Progenitor cell of endocrine pancreas (in vitro differentiated cells): Measurements from ENCODE around the gene ATXN7L3. TPM values are rescaled to one million over a fixed set of nuclear protein-coding genes. Genes with fewer than 3 reads are reported as not detected.

Experiments used
- DNase-seq: peaks from one replicate; pipeline ENCODE4 v3.0.0; 2021; ENCODE audit warnings: low spot score; ENCODE audit not compliant: unreplicated experiment
- H3K27ac Mint-ChIP-seq: 2 replicates; pipeline ENCODE4 v1.8.0; 2021; ENCODE audit warnings: mild to moderate bottlenecking, moderate library complexity, mixed read lengths
- H3K27me3 Mint-ChIP-seq: 2 replicates; pipeline ENCODE4 v1.8.0; 2021; ENCODE audit warnings: mixed read lengths
- H3K36me3 Mint-ChIP-seq: 2 replicates; pipeline ENCODE4 v1.8.0; 2022; ENCODE audit warnings: mixed read lengths; ENCODE audit not compliant: insufficient read depth
- H3K4me1 Mint-ChIP-seq: 2 replicates; pipeline ENCODE4 v1.8.0; 2021; ENCODE audit warnings: low read depth, mixed read lengths
- H3K4me3 Mint-ChIP-seq: 2 replicates; pipeline ENCODE4 v1.8.0; 2021; ENCODE audit warnings: low read depth, mild to moderate bottlenecking, moderate library complexity, mixed read lengths
- H3K9me3 Mint-ChIP-seq: 2 replicates; pipeline ENCODE4 v1.8.0; 2021; ENCODE audit warnings: low read depth, mixed read lengths
- total RNA-seq: library from RNA; stranded (reverse); gene quantifications from 2 replicates; pipeline ENCODE4 v1.2.1, GENCODE V29; 2021
- TF ChIP-seq, protein P1 (sequence below): fragments of 200-600 bp; sonication (generic); IDR thresholded peaks from one replicate; pipeline ENCODE4 v1.5.0; 2021; ENCODE audit warnings: antibody characterized with exemption, mild to moderate bottlenecking; ENCODE audit not compliant: unreplicated experiment

ATXN7L3 gene
- total RNA-seq, 1 donor from 2014 or later, result 135 TPM

DNA sequence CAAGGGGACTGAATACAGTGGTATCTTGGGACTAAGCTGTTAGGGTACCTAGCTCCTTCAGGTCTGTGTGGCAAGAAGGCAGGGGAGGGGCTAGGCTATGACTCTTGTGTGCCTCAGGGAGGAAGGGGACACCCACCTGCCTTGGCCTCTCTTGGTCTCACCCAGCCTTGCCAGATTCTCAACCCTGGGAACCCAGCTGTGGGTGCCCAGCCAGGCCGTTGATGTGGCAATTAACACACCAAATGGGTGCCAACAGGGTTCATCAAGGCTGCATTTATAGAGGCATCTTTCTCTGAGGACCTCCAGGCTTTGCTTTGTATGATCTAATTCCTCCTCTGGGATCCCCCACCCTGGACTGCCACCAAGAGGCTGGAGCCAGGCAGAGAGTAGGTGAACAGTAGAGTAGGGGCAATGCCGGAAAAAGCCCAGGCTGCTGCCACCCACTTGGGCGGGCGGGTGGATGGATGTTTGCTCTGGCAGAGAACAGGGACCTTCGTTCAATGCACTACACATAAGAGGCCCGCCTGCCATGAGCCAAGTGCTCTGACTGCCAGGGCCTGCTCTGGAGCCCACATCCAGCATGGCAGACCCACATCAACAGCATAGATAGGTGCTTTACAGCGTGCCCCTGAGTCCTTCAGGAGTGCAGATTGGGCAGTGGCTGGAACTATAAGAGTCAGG lies 32.4 kb downstream of the ATXN7L3 start:
- H3K27ac Mint-ChIP-seq, result no peak overlapping the region
- TF ChIP-seq, protein P1, sequence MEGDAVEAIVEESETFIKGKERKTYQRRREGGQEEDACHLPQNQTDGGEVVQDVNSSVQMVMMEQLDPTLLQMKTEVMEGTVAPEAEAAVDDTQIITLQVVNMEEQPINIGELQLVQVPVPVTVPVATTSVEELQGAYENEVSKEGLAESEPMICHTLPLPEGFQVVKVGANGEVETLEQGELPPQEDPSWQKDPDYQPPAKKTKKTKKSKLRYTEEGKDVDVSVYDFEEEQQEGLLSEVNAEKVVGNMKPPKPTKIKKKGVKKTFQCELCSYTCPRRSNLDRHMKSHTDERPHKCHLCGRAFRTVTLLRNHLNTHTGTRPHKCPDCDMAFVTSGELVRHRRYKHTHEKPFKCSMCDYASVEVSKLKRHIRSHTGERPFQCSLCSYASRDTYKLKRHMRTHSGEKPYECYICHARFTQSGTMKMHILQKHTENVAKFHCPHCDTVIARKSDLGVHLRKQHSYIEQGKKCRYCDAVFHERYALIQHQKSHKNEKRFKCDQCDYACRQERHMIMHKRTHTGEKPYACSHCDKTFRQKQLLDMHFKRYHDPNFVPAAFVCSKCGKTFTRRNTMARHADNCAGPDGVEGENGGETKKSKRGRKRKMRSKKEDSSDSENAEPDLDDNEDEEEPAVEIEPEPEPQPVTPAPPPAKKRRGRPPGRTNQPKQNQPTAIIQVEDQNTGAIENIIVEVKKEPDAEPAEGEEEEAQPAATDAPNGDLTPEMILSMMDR, result no peak
- no peaks in the 10 kb centered on the region for H3K36me3 Mint-ChIP-seq
- H3K9me3 Mint-ChIP-seq, result no peaks in the 10 kb centered on the region
- no peaks in the 10 kb centered on the region for H3K27me3 Mint-ChIP-seq
- no peak overlapping the region for H3K4me3 Mint-ChIP-seq
- peaks cover 15% of the 10 kb centered on the region for H3K4me1 Mint-ChIP-seq
- DNase-seq, result no peak

DNA sequence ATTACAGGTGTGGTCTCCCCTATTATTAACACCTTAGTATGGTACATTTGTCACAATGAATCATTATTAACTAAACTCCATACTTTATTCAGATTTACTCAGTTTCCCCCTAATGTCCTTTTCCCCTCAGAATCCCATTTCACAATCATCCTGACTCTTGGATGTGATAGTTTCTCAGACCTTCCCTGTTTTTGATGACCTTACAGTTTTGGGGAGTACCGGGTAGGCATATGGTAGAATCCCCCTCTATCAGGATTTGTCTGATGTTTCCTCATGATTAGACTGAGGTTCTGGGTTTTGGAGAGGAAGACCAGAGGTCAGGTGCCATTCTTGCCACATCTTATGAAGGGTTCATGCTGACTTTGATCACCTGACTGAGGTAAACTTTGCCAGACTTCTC lies 35.2 kb downstream of the ATXN7L3 start:
- DNase-seq, result no peak
- Mint-ChIP-seq H3K36me3 (no peaks in the 10 kb centered on the region), H3K27me3 (no peaks in the 10 kb centered on the region), H3K4me1 (peaks cover 7% of the 10 kb centered on the region), H3K4me3 (no peak overlapping the region), H3K9me3 (no peaks in the 10 kb centered on the region), H3K27ac (no peak overlapping the region)
- TF ChIP-seq, protein P1, result no peak

DNA sequence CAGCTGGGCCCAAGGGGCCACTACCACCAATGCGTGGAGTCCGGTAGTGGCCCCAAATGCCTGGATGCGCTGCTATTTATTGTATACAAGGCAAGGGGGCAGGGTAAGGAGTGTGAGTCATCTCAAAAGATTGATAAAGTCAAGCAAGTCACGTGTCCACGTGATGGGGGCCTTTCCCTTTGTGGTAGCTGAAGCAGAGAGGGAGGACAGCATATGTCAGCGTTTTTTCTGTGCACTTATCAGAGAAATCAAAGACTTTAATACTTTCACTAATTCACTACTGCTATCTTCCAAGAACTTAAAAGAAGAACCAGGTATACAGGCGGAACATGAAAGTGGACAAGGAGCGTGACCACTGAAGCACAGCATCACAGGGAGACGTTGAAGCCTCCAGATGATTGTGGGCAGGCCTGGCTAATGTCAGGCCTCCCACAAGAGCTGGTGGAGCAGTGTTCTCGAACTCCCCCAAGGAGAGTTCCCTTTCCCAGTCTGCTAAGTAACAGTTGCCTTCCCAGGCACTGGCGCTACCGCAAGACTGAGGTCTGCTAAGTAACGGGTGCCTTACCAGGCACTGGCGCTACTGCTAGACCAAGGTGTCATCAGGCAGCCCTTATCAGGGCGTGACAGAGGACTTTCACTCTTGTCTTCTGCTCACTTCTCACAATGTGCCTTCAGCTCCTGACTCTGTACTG lies 40.0 kb downstream of the ATXN7L3 start:
- Mint-ChIP-seq H3K4me1 (no peaks in the 10 kb centered on the region), H3K36me3 (peaks cover 1% of the 10 kb centered on the region), H3K4me3 (no peak overlapping the region), H3K27ac (peak overlapping the region; percentile 65), H3K9me3 (no peaks in the 10 kb centered on the region), H3K27me3 (no peaks in the 10 kb centered on the region)
- no peak for DNase-seq
- TF ChIP-seq, protein P1, result no peak

DNA sequence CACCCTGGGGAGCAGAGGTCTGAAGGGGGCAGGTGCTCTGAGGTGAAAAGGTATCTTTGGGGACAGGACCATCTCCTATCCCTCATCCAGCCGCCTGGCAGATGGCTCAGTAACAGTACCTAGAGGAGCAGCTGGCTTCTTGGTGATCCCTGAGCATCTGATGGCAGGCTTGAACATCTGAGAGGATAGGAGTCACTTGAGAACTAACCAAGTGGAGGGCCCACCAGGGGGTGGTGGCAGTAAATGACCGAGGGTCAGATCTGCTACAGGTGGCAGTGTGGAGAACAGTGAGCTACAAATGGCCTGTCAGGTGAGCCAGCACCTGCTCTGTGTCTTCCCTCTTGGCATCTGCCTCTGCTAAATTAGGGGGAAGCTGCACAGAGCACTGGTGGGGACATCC lies 44.2 kb downstream of the ATXN7L3 start:
- DNase-seq, result no peak
- Mint-ChIP-seq H3K27ac (no peak overlapping the region), H3K4me3 (no peak overlapping the region), H3K27me3 (no peaks in the 10 kb centered on the region), H3K4me1 (no peaks in the 10 kb centered on the region), H3K36me3 (peaks cover 2% of the 10 kb centered on the region), H3K9me3 (no peaks in the 10 kb centered on the region)
- TF ChIP-seq, protein P1, result no peak

DNA sequence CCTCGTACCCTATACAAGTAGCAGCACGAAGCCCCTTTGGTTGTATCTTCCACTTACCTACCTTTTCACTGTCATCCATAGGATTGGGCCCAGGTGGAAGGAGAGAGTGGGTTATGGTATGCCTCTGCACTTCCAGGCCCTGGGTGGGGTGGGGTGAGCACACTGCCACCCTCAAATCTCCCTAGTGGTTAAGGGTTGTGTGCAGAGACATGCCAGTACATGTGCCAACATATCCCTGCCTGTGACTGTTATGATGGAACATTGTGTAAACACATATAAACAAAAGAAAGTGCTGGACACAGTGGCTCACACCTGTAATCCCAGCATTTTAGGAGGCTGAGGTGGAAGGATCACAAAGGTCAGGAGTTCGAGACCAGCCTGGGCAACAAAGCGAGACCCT lies 46.8 kb downstream of the ATXN7L3 start:
- no peak overlapping the region for H3K4me3 Mint-ChIP-seq
- peaks cover 1% of the 10 kb centered on the region for H3K36me3 Mint-ChIP-seq
- DNase-seq, result no peak
- TF ChIP-seq, protein P1, result no peak
- no peak overlapping the region for H3K27ac Mint-ChIP-seq
- no peaks in the 10 kb centered on the region for H3K9me3 Mint-ChIP-seq
- no peaks in the 10 kb centered on the region for H3K27me3 Mint-ChIP-seq
- H3K4me1 Mint-ChIP-seq, result no peaks in the 10 kb centered on the region
